ENCODE results near the gene UBE2G1. TPM values are rescaled to one million over a fixed set of nuclear protein-coding genes. Genes with fewer than 3 reads are reported as not detected.

The UBE2G1 gene
- total RNA-seq, 1 experiment from 2014 or later: 80.6 TPM

GRCh38 chr17:4229627-4230541 lies 136.6 kb downstream of the UBE2G1 start:
- Histone ChIP-seq H3K79me2 (ENCODE audit: insufficient read depth, low read length) (peaks cover 7% of the 10 kb centered on the region), H2AFZ (ENCODE audit: low read depth, low read length, poor library complexity, severe bottlenecking) (no peak overlapping the region), H3K4me2 (ENCODE audit: low read length) (peak overlapping the region; percentile 58), H3K4me1 (ENCODE audit: control insufficient read depth in 1 of 2, insufficient read depth in 2 of 2, low read length in 2 of 2) (peaks cover 16 to 21% of the 10 kb centered on the region in 2 experiments), H3K27me3 (ENCODE audit: insufficient read depth, low read length) (no peaks in the 10 kb centered on the region), H3K4me3 (replicated peaks in 1 of 2; ENCODE audit: low read depth in 1 of 2, low read length in 2 of 2) (no peak overlapping the region), H3K9ac (ENCODE audit: low read length) (peak overlapping the region; percentile 13; the same call in 1 of the 2 replicates), H4K20me1 (ENCODE audit: insufficient read depth) (peaks cover 4% of the 10 kb centered on the region; the same call in 1 of the 2 replicates), H3K9me2 (ENCODE audit: insufficient read depth) (no peaks in the 10 kb centered on the region), H3K9me3 (ENCODE audit: control insufficient read depth in 1 of 2, insufficient read depth in 1 of 2, low read depth in 1 of 2, low read length in 2 of 2) (no peaks in the 10 kb centered on the region), H3K36me3 (ENCODE audit: control insufficient read depth in 1 of 2, insufficient read depth in 2 of 2, low read length in 2 of 2) (peaks cover 8 to 20% of the 10 kb centered on the region in 2 experiments; a peak in 3 of 4 replicates), H3K27ac (ENCODE audit: low read depth, low read length) (peak overlapping the region; percentile 36; the same call in 1 of the 2 replicates)
- ATAC-seq (peak; percentile 97), DNase-seq (ENCODE audit: low read depth, low spot score) (peak; percentile 31)
- intact Hi-C loops (cut with micrococcal nuclease): no loop called here
- no TSS peak for BruUV-seq (replicated peaks)
- CTCF ChIA-PET: interaction anchor here (1.3 to 1.9 kb wide), 4 partner anchors 10 to 30 kb away, joined by 6 to 14 read pairs (median 9); no protein-coding TSS in a partner anchor
- peak; percentile 41; the same call in 1 of the 2 replicates for TF ChIP-seq MAX (IDR thresholded peaks at IDR 0.05)
- TF ChIP-seq ATF3 (IDR thresholded peaks at IDR 0.05): no peak; the same call in 1 of the 2 replicates
- TF ChIP-seq ZFX (IDR thresholded peaks at IDR 0.05): no peak
- no peak for TF ChIP-seq ZNF274 (IDR thresholded peaks at IDR 0.05; ENCODE audit: low read depth, low read length)
- TF ChIP-seq EZH2 (IDR thresholded peaks at IDR 0.05): no peak
- TF ChIP-seq FOSL1 (IDR thresholded peaks at IDR 0.05; ENCODE audit: low read depth): peak; percentile 72
- TF ChIP-seq JUND (IDR thresholded peaks at IDR 0.05): peak; percentile 53; the same call in 1 of the 2 replicates
- no peak for TF ChIP-seq CEBPB (IDR thresholded peaks at IDR 0.05; ENCODE audit: low read depth)
- TF ChIP-seq REST (IDR thresholded peaks at IDR 0.05; ENCODE audit: low read depth): no peak
- POLR2A ChIA-PET: no interaction called here
- RAD21 ChIA-PET (ENCODE audit: low non-redundant PET in 1 of 2, low total read pairs in 2 of 2, uncharacterized antibody in 2 of 2, unreplicated experiment in 2 of 2): no interaction called here

All from HCT116 (cell line).